ENCODE measurements around the gene KRTAP12-2. TPM values are rescaled to one million over a fixed set of nuclear protein-coding genes. Genes with fewer than 3 reads are reported as not detected.

The KRTAP12-2 gene
- total RNA-seq, 1 experiment from 2014 or later = 1.8 TPM

DNA sequence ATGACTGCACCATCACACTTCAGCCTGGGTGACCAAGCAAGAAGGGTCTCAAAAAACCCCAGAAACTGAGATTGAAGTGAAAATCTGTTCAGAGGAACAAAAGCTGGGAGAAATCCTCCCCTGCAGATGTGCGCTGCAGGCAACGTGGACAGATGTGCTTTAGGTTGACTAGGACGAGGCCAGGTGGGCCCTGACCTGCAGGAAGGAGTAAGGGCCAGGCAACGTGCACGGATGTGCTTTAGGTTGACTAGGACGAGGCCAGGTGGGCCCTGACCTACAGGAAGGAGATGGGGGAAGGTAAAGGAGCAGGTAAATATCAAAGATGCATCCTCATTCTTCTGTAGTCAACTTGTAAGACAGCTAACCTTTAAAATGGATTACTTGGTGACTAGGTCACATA lies 17.8 kb upstream of the KRTAP12-2 start:
- ChIA-PET POLR2A (ENCODE audit: low non-redundant PET) (no interaction called here), CTCF (no interaction called here)
- Histone ChIP-seq H3K36me3 (ENCODE audit: insufficient read depth, low read length, poor library complexity, severe bottlenecking) (no peaks in the 10 kb centered on the region), H3K27me3 (replicated peaks; ENCODE audit: insufficient read depth, low read depth, low read length, poor library complexity) (no peaks in the 10 kb centered on the region), H3K27ac (ENCODE audit: low read depth, low read length, poor library complexity, severe bottlenecking) (no peak overlapping the region), H3K9me3 (ENCODE audit: low read depth, low read length, poor library complexity, severe bottlenecking) (no peaks in the 10 kb centered on the region), H3K4me3 (ENCODE audit: low read depth, low read length, poor library complexity, severe bottlenecking) (no peak overlapping the region), H3K4me1 (ENCODE audit: insufficient read depth, low read length, poor library complexity, severe bottlenecking) (no peaks in the 10 kb centered on the region)
- no peak for DNase-seq (ENCODE audit: low spot score)
- TF ChIP-seq EZH2 (IDR thresholded peaks at IDR 0.05; ENCODE audit: borderline replicate concordance, low read depth, low read length, poor library complexity, severe bottlenecking) = no peak
- TF ChIP-seq, protein P1, sequence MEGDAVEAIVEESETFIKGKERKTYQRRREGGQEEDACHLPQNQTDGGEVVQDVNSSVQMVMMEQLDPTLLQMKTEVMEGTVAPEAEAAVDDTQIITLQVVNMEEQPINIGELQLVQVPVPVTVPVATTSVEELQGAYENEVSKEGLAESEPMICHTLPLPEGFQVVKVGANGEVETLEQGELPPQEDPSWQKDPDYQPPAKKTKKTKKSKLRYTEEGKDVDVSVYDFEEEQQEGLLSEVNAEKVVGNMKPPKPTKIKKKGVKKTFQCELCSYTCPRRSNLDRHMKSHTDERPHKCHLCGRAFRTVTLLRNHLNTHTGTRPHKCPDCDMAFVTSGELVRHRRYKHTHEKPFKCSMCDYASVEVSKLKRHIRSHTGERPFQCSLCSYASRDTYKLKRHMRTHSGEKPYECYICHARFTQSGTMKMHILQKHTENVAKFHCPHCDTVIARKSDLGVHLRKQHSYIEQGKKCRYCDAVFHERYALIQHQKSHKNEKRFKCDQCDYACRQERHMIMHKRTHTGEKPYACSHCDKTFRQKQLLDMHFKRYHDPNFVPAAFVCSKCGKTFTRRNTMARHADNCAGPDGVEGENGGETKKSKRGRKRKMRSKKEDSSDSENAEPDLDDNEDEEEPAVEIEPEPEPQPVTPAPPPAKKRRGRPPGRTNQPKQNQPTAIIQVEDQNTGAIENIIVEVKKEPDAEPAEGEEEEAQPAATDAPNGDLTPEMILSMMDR (conservative IDR thresholded peaks at IDR 0.05; ENCODE audit: low read depth, low read length) = no peak
- no TSS peak for BruUV-seq (replicated peaks)
- intact Hi-C loops (cut with micrococcal nuclease; ENCODE audit: unreplicated experiment) = no loop called here

DNA sequence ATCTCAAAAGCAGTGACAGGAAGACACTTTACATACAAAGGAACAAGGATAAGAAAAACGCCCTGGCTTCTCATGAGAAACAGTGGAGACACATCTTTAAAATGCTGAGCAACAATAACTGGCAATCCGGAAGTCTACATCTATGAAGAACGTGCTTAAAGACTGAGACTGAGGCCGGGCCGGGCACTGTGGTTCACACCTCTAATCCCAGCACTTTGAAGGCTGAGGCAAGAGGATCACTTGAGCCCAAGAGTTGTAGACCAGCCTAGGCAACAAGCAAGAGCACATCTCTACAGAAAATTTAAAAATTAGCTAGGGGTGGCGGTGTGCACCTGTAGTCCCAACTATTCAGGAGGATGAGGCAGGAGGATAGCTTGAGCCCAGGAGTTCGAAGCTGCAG lies 17.4 kb upstream of the KRTAP12-2 start:
- POLR2A ChIA-PET (ENCODE audit: low non-redundant PET) = no interaction called here

DNA sequence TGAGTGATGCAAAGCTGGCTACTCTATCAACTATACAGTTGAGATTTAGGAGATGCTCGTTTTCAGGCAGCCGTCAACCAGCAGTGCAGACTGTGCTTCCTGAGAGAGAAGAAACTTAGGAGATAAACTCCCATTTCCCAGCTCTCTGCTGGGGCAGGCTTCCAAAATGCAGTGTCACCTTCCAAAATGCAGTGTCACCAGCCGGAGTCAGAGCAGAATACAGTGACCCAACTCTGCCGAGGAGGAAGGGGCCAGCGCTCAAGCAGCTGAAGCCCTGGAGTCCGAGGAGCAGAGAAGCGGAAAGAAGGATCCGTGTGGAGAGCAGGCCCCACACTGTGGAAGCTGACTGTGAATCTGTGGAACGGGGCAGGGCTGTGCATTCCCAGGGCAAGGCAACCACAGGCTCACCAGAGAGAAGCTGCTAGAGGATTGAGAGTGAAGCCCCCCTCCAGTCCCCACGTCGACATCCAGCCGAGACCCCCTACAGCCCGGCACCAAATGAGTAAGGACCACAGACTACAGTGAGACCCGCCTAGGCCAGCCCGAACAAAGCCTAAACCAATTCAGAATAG lies 15.9 kb upstream of the KRTAP12-2 start:
- Histone ChIP-seq H3K27ac (ENCODE audit: low read depth, low read length, poor library complexity, severe bottlenecking) (no peak overlapping the region), H3K9me3 (ENCODE audit: low read depth, low read length, poor library complexity, severe bottlenecking) (no peaks in the 10 kb centered on the region), H3K27me3 (replicated peaks; ENCODE audit: insufficient read depth, low read depth, low read length, poor library complexity) (no peaks in the 10 kb centered on the region), H3K4me1 (ENCODE audit: insufficient read depth, low read length, poor library complexity, severe bottlenecking) (no peaks in the 10 kb centered on the region), H3K4me3 (ENCODE audit: low read depth, low read length, poor library complexity, severe bottlenecking) (no peak overlapping the region), H3K36me3 (ENCODE audit: insufficient read depth, low read length, poor library complexity, severe bottlenecking) (no peaks in the 10 kb centered on the region)
- ChIA-PET POLR2A (ENCODE audit: low non-redundant PET) (no interaction called here), CTCF (no interaction called here)
- TF ChIP-seq EZH2 (IDR thresholded peaks at IDR 0.05; ENCODE audit: borderline replicate concordance, low read depth, low read length, poor library complexity, severe bottlenecking) = no peak
- TF ChIP-seq, protein P1 (conservative IDR thresholded peaks at IDR 0.05; ENCODE audit: low read depth, low read length) = no peak
- no peak for DNase-seq (ENCODE audit: low spot score)
- intact Hi-C loops (cut with micrococcal nuclease; ENCODE audit: unreplicated experiment) = no loop called here
- BruUV-seq (replicated peaks) = no TSS peak

More for the DNA sequence above, 17.4 kb upstream of the KRTAP12-2 start:
- BruUV-seq (replicated peaks) = no TSS peak
- TF ChIP-seq EZH2 (IDR thresholded peaks at IDR 0.05; ENCODE audit: borderline replicate concordance, low read depth, low read length, poor library complexity, severe bottlenecking) = no peak
- TF ChIP-seq, protein P1 (conservative IDR thresholded peaks at IDR 0.05; ENCODE audit: low read depth, low read length) = no peak
- no peak overlapping the region for H3K4me3 ChIP-seq (ENCODE audit: low read depth, low read length, poor library complexity, severe bottlenecking)
- no peak overlapping the region for H3K27ac ChIP-seq (ENCODE audit: low read depth, low read length, poor library complexity, severe bottlenecking)
- intact Hi-C loops (cut with micrococcal nuclease; ENCODE audit: unreplicated experiment) = no loop called here
- no peaks in the 10 kb centered on the region for H3K4me1 ChIP-seq (ENCODE audit: insufficient read depth, low read length, poor library complexity, severe bottlenecking)
- H3K36me3 ChIP-seq (ENCODE audit: insufficient read depth, low read length, poor library complexity, severe bottlenecking) = no peaks in the 10 kb centered on the region
- no peak for DNase-seq (ENCODE audit: low spot score)
- H3K27me3 ChIP-seq (replicated peaks; ENCODE audit: insufficient read depth, low read depth, low read length, poor library complexity) = no peaks in the 10 kb centered on the region
- CTCF ChIA-PET = no interaction called here
- H3K9me3 ChIP-seq (ENCODE audit: low read depth, low read length, poor library complexity, severe bottlenecking) = no peaks in the 10 kb centered on the region

Data from A673 (cell line).